IPS-18c (cell line): ENCODE results near the gene RAD23B.
"Not testable (repeated sequence)": the region's sequence is repeated elsewhere in the genome, so short reads cannot be mapped to it uniquely, and the experiment has no call there.

Experiments used
- H3K4me3 ChIP-seq: 2 replicates; pipeline ENCODE4 v1.7.0; 2013; ENCODE audit warnings: low read depth, mild to moderate bottlenecking, low read length, moderate library complexity; ENCODE audit not compliant: insufficient read depth
- H3K9me3 ChIP-seq: one replicate; pipeline ENCODE4 v1.6.1; 2013; ENCODE audit warnings: mild to moderate bottlenecking, low read length, moderate library complexity; ENCODE audit not compliant: control insufficient read depth, insufficient read depth

RAD23B gene

GRCh38 chr9:107282759-107283622, at the start of gene RAD23B:
RAD23B (plus strand) TSS chr9:107283279; CDS start chr9:107283630, 351 bp downstream.
- Histone ChIP-seq H3K4me3 (peak within 1 kb of the TSS; percentile 95), H3K9me3 (no peaks in the 10 kb centered on the region)

GRCh38 chr9:107235765-107236442, 47.2 kb upstream of the RAD23B start:
- H3K4me3 ChIP-seq = no peak overlapping the region
- no peaks in the 10 kb centered on the region for H3K9me3 ChIP-seq

GRCh38 chr9:107237873-107238272, 45.2 kb upstream of the RAD23B start:
- H3K4me3 ChIP-seq = no peak overlapping the region
- H3K9me3 ChIP-seq = no peaks in the 10 kb centered on the region

- no peak overlapping the region for H3K4me3 ChIP-seq
- H3K9me3 ChIP-seq = no peaks in the 10 kb centered on the region
These were observed 43.6 kb upstream of the RAD23B start for GRCh38 chr9:107239474-107239873.

- no peak overlapping the region for H3K4me3 ChIP-seq
- no peaks in the 10 kb centered on the region for H3K9me3 ChIP-seq
These were observed 42.8 kb upstream of the RAD23B start for GRCh38 chr9:107240260-107240659.

- Histone ChIP-seq H3K9me3 (no peaks in the 10 kb centered on the region), H3K4me3 (no peak overlapping the region)
These were observed 40.7 kb upstream of the RAD23B start for GRCh38 chr9:107242073-107243030.

GRCh38 chr9:107243742-107244141, 39.3 kb upstream of the RAD23B start:
- Histone ChIP-seq H3K9me3 (no peaks in the 10 kb centered on the region), H3K4me3 (no peak overlapping the region)

GRCh38 chr9:107246259-107247254, 36.5 kb upstream of the RAD23B start:
- no peak overlapping the region for H3K4me3 ChIP-seq

GRCh38 chr9:107248714-107249113, 34.4 kb upstream of the RAD23B start:
- Histone ChIP-seq H3K9me3 (no peaks in the 10 kb centered on the region), H3K4me3 (no peak overlapping the region)

More at GRCh38 chr9:107246259-107247254, 36.5 kb upstream of the RAD23B start:
- H3K9me3 ChIP-seq = no peaks in the 10 kb centered on the region

- Histone ChIP-seq H3K9me3 (no peaks in the 10 kb centered on the region), H3K4me3 (no peak overlapping the region)
These were observed 33.9 kb upstream of the RAD23B start for GRCh38 chr9:107249131-107249533.

GRCh38 chr9:107249665-107250285, 33.3 kb upstream of the RAD23B start:
- H3K4me3 ChIP-seq = no peak overlapping the region
- no peaks in the 10 kb centered on the region for H3K9me3 ChIP-seq

GRCh38 chr9:107251756-107252322, 31.2 kb upstream of the RAD23B start:
- no peaks in the 10 kb centered on the region for H3K9me3 ChIP-seq
- no peak overlapping the region for H3K4me3 ChIP-seq

GRCh38 chr9:107258919-107259318, 24.2 kb upstream of the RAD23B start:
- H3K9me3 ChIP-seq = no peaks in the 10 kb centered on the region

GRCh38 chr9:107259751-107260313, 23.2 kb upstream of the RAD23B start:
- H3K9me3 ChIP-seq, H3K4me3 ChIP-seq: not testable (repeated sequence)

More at GRCh38 chr9:107258919-107259318, 24.2 kb upstream of the RAD23B start:
- H3K4me3 ChIP-seq = no peak overlapping the region

- H3K4me3 ChIP-seq = no peak overlapping the region
- no peaks in the 10 kb centered on the region for H3K9me3 ChIP-seq
These were observed 22.5 kb upstream of the RAD23B start for GRCh38 chr9:107260437-107261081.
